ENCODE results near the gene ZCWPW1.

- TF ChIP-seq CTCF (conservative IDR thresholded peaks at IDR 0.05; ENCODE audit: low read length) (no peak), EZH2phosphoT487 (IDR thresholded peaks at IDR 0.05; ENCODE audit: borderline replicate concordance, low read depth, low read length) (no peak)
Measured at GRCh38 chr7:100370303-100370702, 58.2 kb downstream of the ZCWPW1 start.
